Measurements from ENCODE around the gene SLCO2B1. TPM values are rescaled to one million over a fixed set of nuclear protein-coding genes. Genes with fewer than 3 reads are reported as not detected.
A peak's percentile ranks its signal among the peaks of the same experiment; 100 is the strongest.

The SLCO2B1 gene
- total RNA-seq, 1 experiment from 2014 or later, result 277 TPM

- no peaks in the 10 kb centered on the region for H3K9me3 Mint-ChIP-seq (ENCODE audit: unreplicated experiment)
- POLR2A ChIA-PET, result interaction anchor here (0.5 to 2.1 kb wide), 6 partner anchors 36 to 63 kb away, joined by 3 to 13 read pairs (median 3); no protein-coding TSS in a partner anchor
- BruUV-seq (replicated peaks), result no TSS peak
- TF ChIP-seq CTCF (IDR thresholded peaks at IDR 0.05; ENCODE audit: insufficient read depth in 1 of 2, low read depth in 1 of 2, low read length in 1 of 2, severe bottlenecking in 1 of 2, unreplicated experiment in 1 of 2), result peak in 1 of 2 experiments; percentile 5
- H3K4me1 Mint-ChIP-seq (ENCODE audit: low read depth, unreplicated experiment), result peaks cover 16% of the 10 kb centered on the region
- Histone ChIP-seq H3K36me3 (ENCODE audit: control insufficient read depth, insufficient read depth, low read length) (peaks cover 13% of the 10 kb centered on the region), H3K9me3 (no peaks in the 10 kb centered on the region), H3K4me3 (ENCODE audit: low read depth, low read length) (no peak overlapping the region), H3K4me1 (peaks cover 26% of the 10 kb centered on the region), H3K27me3 (replicated peaks; ENCODE audit: control insufficient read depth, insufficient read depth, low read length) (no peaks in the 10 kb centered on the region)
- CTCF ChIA-PET, result interaction anchor here (0.6 to 14.9 kb wide), 13 partner anchors 11 to 274 kb away, joined by 3 to 887 read pairs (median 5); partner anchors contain the start of gene SLCO2B1
- H3K36me3 Mint-ChIP-seq (ENCODE audit: insufficient read depth, unreplicated experiment), result peaks cover 28% of the 10 kb centered on the region
- no peak overlapping the region for H3K4me3 Mint-ChIP-seq (ENCODE audit: unreplicated experiment)
- DNase-seq, result no peak
- intact Hi-C loops (cut with micrococcal nuclease; ENCODE audit: unreplicated experiment), result loop anchor here (1.0 to 2.0 kb wide), 3 partner anchors 35 to 45 kb away; partner anchors contain the start of gene TPBGL
- no peaks in the 10 kb centered on the region for H3K27me3 Mint-ChIP-seq (ENCODE audit: insufficient read depth, unreplicated experiment)
- no peak overlapping the region for H3K27ac Mint-ChIP-seq (ENCODE audit: unreplicated experiment)
Measured at GRCh38 chr11:75203641-75204011, 52.7 kb downstream of the SLCO2B1 start.

GRCh38 chr11:75204012-75204674 is 53.2 kb downstream of the SLCO2B1 start:
- ChIA-PET POLR2A (interaction anchor here (0.5 to 1.6 kb wide), 9 partner anchors 10 to 64 kb away, joined by 3 to 9 read pairs (median 4); no protein-coding TSS in a partner anchor), CTCF (interaction anchor here (0.6 to 14.9 kb wide), 43 partner anchors 9 to 355 kb away, joined by 3 to 887 read pairs (median 5); partner anchors contain the start of genes NEU3, OR2AT4, SLCO2B1 and TPBGL)
- Mint-ChIP-seq H3K27ac (ENCODE audit: unreplicated experiment) (no peak overlapping the region), H3K9me3 (ENCODE audit: unreplicated experiment) (no peaks in the 10 kb centered on the region), H3K27me3 (ENCODE audit: insufficient read depth, unreplicated experiment) (no peaks in the 10 kb centered on the region), H3K36me3 (ENCODE audit: insufficient read depth, unreplicated experiment) (peaks cover 28% of the 10 kb centered on the region), H3K4me1 (ENCODE audit: low read depth, unreplicated experiment) (peaks cover 16% of the 10 kb centered on the region), H3K4me3 (ENCODE audit: unreplicated experiment) (no peak overlapping the region)
- Histone ChIP-seq H3K4me3 (ENCODE audit: low read depth, low read length) (no peak overlapping the region), H3K27me3 (replicated peaks; ENCODE audit: control insufficient read depth, insufficient read depth, low read length) (no peaks in the 10 kb centered on the region), H3K36me3 (ENCODE audit: control insufficient read depth, insufficient read depth, low read length) (peaks cover 13% of the 10 kb centered on the region), H3K4me1 (peaks cover 26% of the 10 kb centered on the region), H3K9me3 (no peaks in the 10 kb centered on the region)
- DNase-seq, result peak; percentile 43 to 67
- no peak for TF ChIP-seq CTCF (IDR thresholded peaks at IDR 0.05; ENCODE audit: insufficient read depth in 1 of 2, low read depth in 1 of 2, low read length in 1 of 2, severe bottlenecking in 1 of 2, unreplicated experiment in 1 of 2)
- BruUV-seq (replicated peaks), result no TSS peak
- intact Hi-C loops (cut with micrococcal nuclease; ENCODE audit: unreplicated experiment), result loop anchor here (1.0 to 2.0 kb wide), 3 partner anchors 36 to 45 kb away; partner anchors contain the start of gene TPBGL

- peak; percentile 95 to 97 for DNase-seq
- peaks cover 28% of the 10 kb centered on the region for H3K36me3 Mint-ChIP-seq (ENCODE audit: insufficient read depth, unreplicated experiment)
- no peaks in the 10 kb centered on the region for H3K27me3 ChIP-seq (replicated peaks; ENCODE audit: control insufficient read depth, insufficient read depth, low read length)
- intact Hi-C loops (cut with micrococcal nuclease; ENCODE audit: unreplicated experiment), result loop anchor here (1.0 to 2.0 kb wide), 7 partner anchors 36 to 182 kb away; partner anchors contain the start of gene TPBGL
- no peak overlapping the region for H3K4me3 ChIP-seq (ENCODE audit: low read depth, low read length)
- POLR2A ChIA-PET, result interaction anchor here (0.7 to 1.6 kb wide), 6 partner anchors 9 to 64 kb away, joined by 4 to 9 read pairs (median 5); no protein-coding TSS in a partner anchor
- TF ChIP-seq CTCF (IDR thresholded peaks at IDR 0.05; ENCODE audit: insufficient read depth in 1 of 2, low read depth in 1 of 2, low read length in 1 of 2, severe bottlenecking in 1 of 2, unreplicated experiment in 1 of 2), result peak; percentile 98 to 99
- no peaks in the 10 kb centered on the region for H3K9me3 Mint-ChIP-seq (ENCODE audit: unreplicated experiment)
- no peak overlapping the region for H3K27ac Mint-ChIP-seq (ENCODE audit: unreplicated experiment)
- no peaks in the 10 kb centered on the region for H3K9me3 ChIP-seq
- CTCF ChIA-PET, result interaction anchor here (0.6 to 14.9 kb wide), 46 partner anchors 9 to 475 kb away, joined by 3 to 887 read pairs (median 5); partner anchors contain the start of genes NEU3, OR2AT4, SLCO2B1 and TPBGL
- peaks cover 26% of the 10 kb centered on the region for H3K4me1 ChIP-seq
- no TSS peak for BruUV-seq (replicated peaks)
- H3K4me3 Mint-ChIP-seq (ENCODE audit: unreplicated experiment), result no peak overlapping the region
- no peaks in the 10 kb centered on the region for H3K27me3 Mint-ChIP-seq (ENCODE audit: insufficient read depth, unreplicated experiment)
- peaks cover 16% of the 10 kb centered on the region for H3K4me1 Mint-ChIP-seq (ENCODE audit: low read depth, unreplicated experiment)
- peaks cover 11% of the 10 kb centered on the region for H3K36me3 ChIP-seq (ENCODE audit: control insufficient read depth, insufficient read depth, low read length)
Measured at GRCh38 chr11:75204685-75205563, 54.0 kb downstream of the SLCO2B1 start.

Data from Caco-2 (cell line).